ENCODE data around the gene CBFA2T2.
"Not testable (repeated sequence)": the region's sequence is repeated elsewhere in the genome, so short reads cannot be mapped to it uniquely, and the experiment has no call there.

CBFA2T2 gene

GRCh38 chr20:33646191-33646590 lies 156.3 kb downstream of the CBFA2T2 start:
- CTCF ChIA-PET, result interaction anchor here (1.8 kb wide), 1 partner anchor 8 kb away, joined by 5 read pairs; no protein-coding TSS in a partner anchor
- no peak for DNase-seq (ENCODE audit: extremely low spot score)
- POLR2A ChIA-PET, result no interaction called here
- no peak for TF ChIP-seq CTCF (IDR thresholded peaks at IDR 0.05; ENCODE audit: control extremely low read depth, extremely low read depth, low read depth, missing control alignments)

DNA sequence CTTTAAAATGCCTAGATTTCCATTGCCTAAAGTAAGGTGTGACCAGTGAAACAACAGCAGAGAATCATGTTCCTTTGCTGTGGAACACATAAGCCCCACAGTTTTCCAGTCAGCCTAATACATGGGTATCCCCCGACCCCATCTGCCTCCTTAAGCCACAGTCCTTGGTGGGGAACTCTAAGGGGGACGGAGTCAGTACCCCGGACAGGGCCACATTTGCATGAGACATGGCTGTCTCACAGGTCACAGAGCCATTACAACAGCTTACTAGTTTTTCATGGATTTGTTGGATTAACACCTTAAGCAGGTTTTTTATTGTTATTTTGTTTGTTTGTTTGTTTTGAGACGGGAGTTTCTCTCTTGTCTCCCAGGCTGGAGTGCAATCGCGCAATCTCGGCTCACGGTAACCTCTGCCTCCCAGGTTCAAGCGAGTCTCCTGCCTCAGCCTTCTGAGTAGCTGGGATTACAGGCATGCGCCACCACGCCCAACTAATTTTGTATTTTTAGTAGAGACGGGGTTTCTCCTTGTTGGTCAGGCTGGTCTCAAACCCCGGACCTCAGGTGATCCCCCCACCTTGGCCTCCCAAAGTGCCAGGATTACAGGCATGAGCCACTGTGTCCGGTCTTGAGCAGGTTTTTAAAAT lies 157.2 kb downstream of the CBFA2T2 start:
- CTCF ChIA-PET, result interaction anchor here (1.2 kb wide), 1 partner anchor 10 kb away, joined by 3 read pairs; no protein-coding TSS in a partner anchor
- DNase-seq (ENCODE audit: extremely low spot score); POLR2A ChIA-PET: not testable (repeated sequence)

- TF ChIP-seq CTCF (IDR thresholded peaks at IDR 0.05; ENCODE audit: control extremely low read depth, extremely low read depth, low read depth, missing control alignments), result no peak
- peak; percentile 69 for DNase-seq (ENCODE audit: extremely low spot score)
- CTCF ChIA-PET, result interaction anchor here (1.2 to 1.7 kb wide), 2 partner anchors 11 to 44 kb away, joined by 3 read pairs; no protein-coding TSS in a partner anchor
- POLR2A ChIA-PET, result interaction anchor here (0.5 to 0.6 kb wide), 2 partner anchors 639 to 731 kb away, joined by 5 to 7 read pairs; no protein-coding TSS in a partner anchor
Measured at GRCh38 chr20:33647603-33648395, 157.9 kb downstream of the CBFA2T2 start.

- POLR2A ChIA-PET, result interaction anchor here (0.6 kb wide), 1 partner anchor 730 kb away, joined by 7 read pairs; no protein-coding TSS in a partner anchor
- no peak for TF ChIP-seq CTCF (IDR thresholded peaks at IDR 0.05; ENCODE audit: control extremely low read depth, extremely low read depth, low read depth, missing control alignments)
- DNase-seq (ENCODE audit: extremely low spot score), result no peak
- CTCF ChIA-PET, result interaction anchor here (1.1 to 1.7 kb wide), 3 partner anchors 8 to 45 kb away, joined by 3 read pairs; no protein-coding TSS in a partner anchor
Measured at GRCh38 chr20:33648396-33649004, 158.6 kb downstream of the CBFA2T2 start.

DNA sequence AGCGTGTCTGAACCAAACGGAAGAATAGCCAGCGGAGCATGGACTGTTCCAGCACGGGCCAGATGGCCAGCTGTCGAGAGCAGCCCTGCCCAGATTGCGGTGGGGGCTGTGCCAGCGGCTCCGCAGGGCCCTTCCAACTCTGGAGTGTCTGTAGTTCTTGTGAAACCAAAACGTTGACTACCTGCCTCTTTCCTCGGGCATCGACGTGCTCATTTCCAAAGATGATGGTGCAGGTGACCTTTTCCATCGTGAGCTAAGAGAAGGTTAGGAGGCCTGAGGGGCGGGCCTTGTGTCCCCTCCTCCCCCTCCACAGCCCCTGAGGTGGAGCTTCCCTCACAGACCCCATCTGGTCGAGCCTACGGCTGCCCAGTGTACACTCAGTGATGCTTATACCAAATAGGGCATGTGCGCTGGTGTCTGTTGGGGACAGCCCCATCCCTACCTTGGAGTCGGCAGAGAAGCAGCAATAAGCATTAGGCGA lies 159.3 kb downstream of the CBFA2T2 start:
- no peak for DNase-seq (ENCODE audit: extremely low spot score)
- POLR2A ChIA-PET, result interaction anchor here (1.1 kb wide), 1 partner anchor 17 kb away, joined by 3 read pairs; the partner anchor contains the start of gene ACTL10
- CTCF ChIA-PET, result interaction anchor here (1.1 to 1.7 kb wide), 3 partner anchors 9 to 46 kb away, joined by 3 read pairs; no protein-coding TSS in a partner anchor
- no peak for TF ChIP-seq CTCF (IDR thresholded peaks at IDR 0.05; ENCODE audit: control extremely low read depth, extremely low read depth, low read depth, missing control alignments)

- ChIA-PET CTCF (interaction anchor here (1.2 to 1.4 kb wide), 2 partner anchors 11 to 57 kb away, joined by 3 read pairs; no protein-coding TSS in a partner anchor), POLR2A (interaction anchor here (1.1 kb wide), 1 partner anchor 16 kb away, joined by 3 read pairs; the partner anchor contains the start of gene ACTL10)
- DNase-seq (ENCODE audit: extremely low spot score), result no peak
- TF ChIP-seq CTCF (IDR thresholded peaks at IDR 0.05; ENCODE audit: control extremely low read depth, extremely low read depth, low read depth, missing control alignments), result no peak
Measured at GRCh38 chr20:33650111-33650752, 160.3 kb downstream of the CBFA2T2 start.

All from GM10248 (cell line).